Natural killer cell (primary cell): ENCODE measurements around the gene S1PR2. TPM values are rescaled to one million over a fixed set of nuclear protein-coding genes. Genes with fewer than 3 reads are reported as not detected.

Experiments used
- ATAC-seq, 3 donors: fragments of 150-1000 bp in 2 of 3; fragments of 200-7000 bp in 1 of 3; cut with Tn5 transposase; 1 replicate in 1 of 3; 2 replicates in 2 of 3; pipeline ENCODE4 v1.10.0; 2021; ENCODE audit warnings: mild to moderate bottlenecking in 2 of 3, moderate library complexity in 2 of 3
- DNase-seq, 2 donors: peaks; one replicate each; pipeline versions ENCODE4 v3.0.0 to v3.0.0-alpha.2; 2013 to 2021; ENCODE audit warnings: mixed read lengths in 1 of 2
- H3K27ac ChIP-seq: one replicate; pipeline ENCODE4 v1.5.1; 2013; ENCODE audit warnings: mild to moderate bottlenecking, low read length
- H3K27me3 ChIP-seq: one replicate; pipeline ENCODE4 v1.6.1; 2013; ENCODE audit warnings: low read length; ENCODE audit not compliant: control insufficient read depth, insufficient read depth
- H3K36me3 ChIP-seq: one replicate; pipeline ENCODE4 v1.6.1; 2013; ENCODE audit warnings: low read length; ENCODE audit not compliant: control insufficient read depth, insufficient read depth
- H3K4me1 ChIP-seq: one replicate; pipeline ENCODE4 v1.6.1; 2013; ENCODE audit warnings: low read length; ENCODE audit not compliant: control insufficient read depth, insufficient read depth
- H3K4me3 ChIP-seq: one replicate; pipeline ENCODE4 v1.5.1; 2013; ENCODE audit warnings: low read length
- H3K9me3 ChIP-seq: one replicate; pipeline ENCODE4 v1.6.1; 2013; ENCODE audit warnings: low read length; ENCODE audit not compliant: control insufficient read depth, insufficient read depth
- H3K27ac Mint-ChIP-seq, 2 donors: one replicate each; pipeline ENCODE4 v1.8.0; 2022; ENCODE audit warnings: mild to moderate bottlenecking in 2 of 2, mixed read lengths in 2 of 2, moderate library complexity in 1 of 2
- H3K27me3 Mint-ChIP-seq, 2 donors: one replicate each; pipeline ENCODE4 v1.8.0; 2022; ENCODE audit warnings: low read depth in 2 of 2, mixed read lengths in 2 of 2
- H3K36me3 Mint-ChIP-seq: one replicate; pipeline ENCODE4 v1.8.0; 2022; ENCODE audit warnings: mixed read lengths
- H3K4me1 Mint-ChIP-seq, 2 donors: one replicate each; pipeline ENCODE4 v1.8.0; 2022; ENCODE audit warnings: mixed read lengths in 2 of 2
- H3K4me3 Mint-ChIP-seq: one replicate; pipeline ENCODE4 v1.8.0; 2022; ENCODE audit warnings: mild to moderate bottlenecking, moderate library complexity, mixed read lengths
- H3K9me3 Mint-ChIP-seq, 2 donors: one replicate each; pipeline ENCODE4 v1.8.0; 2022; ENCODE audit warnings: mixed read lengths in 2 of 2
- WGBS: methylation state at CpG from one replicate; pipeline ENCODE4 v1.1.7; 2013; ENCODE audit warnings: missing lambda C conversion rate; ENCODE audit not compliant: insufficient coverage; 5-methylcytosine and 5-hydroxymethylcytosine counted together
- intact Hi-C: fragments of 100-400 bp; cut with micrococcal nuclease; formaldehyde crosslinking; loops from one replicate; pipeline ENCODE4 v1.14.2; 2022
- total RNA-seq, 4 donors: library from RNA; stranded (reverse); fragments of 120-200 nt in 1 of 4; gene quantifications; one replicate each; pipeline versions ENCODE4 v1.2.3 to v1.2.4, GENCODE V29; 2013 to 2022
- TF ChIP-seq, protein P1 (sequence below): fragments of 200-600 bp; IDR thresholded peaks from one replicate; pipeline ENCODE4 v1.8.0; 2022; ENCODE audit warnings: antibody characterized with exemption

The S1PR2 gene
- total RNA-seq, 3 donors from 2014 or later (not counting 1 experiment from before 2014, with no cell fraction given): 6.8 to 12.6 (median 9.5) TPM

DNA sequence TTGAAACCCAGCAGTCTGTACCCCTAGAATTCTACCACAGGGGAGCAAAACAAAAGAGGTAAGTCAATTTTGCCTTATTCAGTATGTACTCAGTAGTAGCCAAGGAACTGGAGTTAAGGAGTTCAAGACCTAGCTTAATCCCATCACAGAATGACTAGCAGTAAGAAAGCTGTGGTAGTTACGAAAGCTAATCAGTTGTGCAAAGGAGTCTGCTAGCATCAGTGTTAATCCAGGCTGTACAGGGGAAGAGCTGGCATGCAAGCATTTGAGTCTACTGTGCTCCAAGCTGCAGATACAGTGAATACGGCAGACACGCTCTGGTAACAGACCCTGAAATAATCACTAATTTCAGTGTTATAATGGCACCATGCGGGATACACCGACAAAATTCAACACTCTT, 41.1 kb downstream of the S1PR2 start:
- peaks cover 32 to 42% of the 10 kb centered on the region in 2 donors for H3K4me1 Mint-ChIP-seq
- intact Hi-C loops: no loop called here
- no peak for DNase-seq
- H3K9me3 Mint-ChIP-seq: no peaks in the 10 kb centered on the region
- TF ChIP-seq, protein P1, sequence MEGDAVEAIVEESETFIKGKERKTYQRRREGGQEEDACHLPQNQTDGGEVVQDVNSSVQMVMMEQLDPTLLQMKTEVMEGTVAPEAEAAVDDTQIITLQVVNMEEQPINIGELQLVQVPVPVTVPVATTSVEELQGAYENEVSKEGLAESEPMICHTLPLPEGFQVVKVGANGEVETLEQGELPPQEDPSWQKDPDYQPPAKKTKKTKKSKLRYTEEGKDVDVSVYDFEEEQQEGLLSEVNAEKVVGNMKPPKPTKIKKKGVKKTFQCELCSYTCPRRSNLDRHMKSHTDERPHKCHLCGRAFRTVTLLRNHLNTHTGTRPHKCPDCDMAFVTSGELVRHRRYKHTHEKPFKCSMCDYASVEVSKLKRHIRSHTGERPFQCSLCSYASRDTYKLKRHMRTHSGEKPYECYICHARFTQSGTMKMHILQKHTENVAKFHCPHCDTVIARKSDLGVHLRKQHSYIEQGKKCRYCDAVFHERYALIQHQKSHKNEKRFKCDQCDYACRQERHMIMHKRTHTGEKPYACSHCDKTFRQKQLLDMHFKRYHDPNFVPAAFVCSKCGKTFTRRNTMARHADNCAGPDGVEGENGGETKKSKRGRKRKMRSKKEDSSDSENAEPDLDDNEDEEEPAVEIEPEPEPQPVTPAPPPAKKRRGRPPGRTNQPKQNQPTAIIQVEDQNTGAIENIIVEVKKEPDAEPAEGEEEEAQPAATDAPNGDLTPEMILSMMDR: no peak
- Histone ChIP-seq H3K27ac (no peak overlapping the region), H3K9me3 (no peaks in the 10 kb centered on the region), H3K36me3 (peaks cover 22% of the 10 kb centered on the region), H3K27me3 (no peaks in the 10 kb centered on the region), H3K4me1 (peaks cover 26% of the 10 kb centered on the region), H3K4me3 (no peak overlapping the region)
- H3K27me3 Mint-ChIP-seq: no peaks in the 10 kb centered on the region
- ATAC-seq: no peak
- H3K27ac Mint-ChIP-seq: peak overlapping the region; percentile 62 to 72
- peak overlapping the region; percentile 35 for H3K4me3 Mint-ChIP-seq
- no peaks in the 10 kb centered on the region for H3K36me3 Mint-ChIP-seq
- WGBS: 98% methylated on average over 5 of the region's 5 CpGs

DNA sequence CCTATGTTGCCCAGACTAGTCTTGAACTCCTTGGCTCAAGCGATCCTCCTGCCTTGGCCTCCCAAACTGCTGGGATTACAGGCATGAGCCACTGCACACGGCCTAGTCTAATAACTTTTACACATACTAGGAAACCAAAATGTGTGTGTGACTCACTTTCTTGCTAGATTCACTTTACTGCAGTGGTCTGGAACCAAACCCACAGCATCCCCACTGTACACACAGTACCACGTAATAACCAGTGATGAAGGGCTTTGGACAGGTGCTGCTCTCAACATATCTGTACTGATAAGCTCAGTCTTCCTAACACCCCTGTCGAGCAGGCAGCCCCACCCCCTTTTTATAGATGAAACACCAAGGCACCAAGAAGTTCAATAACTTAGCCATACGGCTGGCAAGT, 41.5 kb downstream of the S1PR2 start:
- H3K27me3 ChIP-seq: no peaks in the 10 kb centered on the region
- WGBS: 62% methylated on average over 5 of the region's 5 CpGs
- Mint-ChIP-seq H3K27ac (peak overlapping the region; percentile 62 to 72), H3K36me3 (no peaks in the 10 kb centered on the region), H3K9me3 (no peaks in the 10 kb centered on the region), H3K4me3 (peak overlapping the region; percentile 35), H3K4me1 (peaks cover 32 to 37% of the 10 kb centered on the region in 2 donors), H3K27me3 (no peaks in the 10 kb centered on the region)
- H3K9me3 ChIP-seq: no peaks in the 10 kb centered on the region
- H3K4me3 ChIP-seq: no peak overlapping the region
- no peak overlapping the region for H3K27ac ChIP-seq
- H3K36me3 ChIP-seq: peaks cover 22% of the 10 kb centered on the region
- no peak for DNase-seq
- ATAC-seq: peak in 2 of 3 donors; percentile 16 to 30
- peaks cover 24% of the 10 kb centered on the region for H3K4me1 ChIP-seq
- intact Hi-C loops: no loop called here
- TF ChIP-seq, protein P1: no peak

GRCh38 chr19:10187315-10187714, 43.8 kb downstream of the S1PR2 start:
- H3K36me3 Mint-ChIP-seq: no peaks in the 10 kb centered on the region
- H3K4me3 Mint-ChIP-seq: no peak overlapping the region
- Histone ChIP-seq H3K4me3 (no peak overlapping the region), H3K4me1 (peaks cover 6% of the 10 kb centered on the region), H3K36me3 (peaks cover 24% of the 10 kb centered on the region), H3K9me3 (no peaks in the 10 kb centered on the region), H3K27me3 (no peaks in the 10 kb centered on the region), H3K27ac (no peak overlapping the region)
- TF ChIP-seq, protein P1: no peak
- ATAC-seq (no peak), DNase-seq (no peak)
- intact Hi-C loops: no loop called here
- H3K9me3 Mint-ChIP-seq: no peaks in the 10 kb centered on the region
- H3K27me3 Mint-ChIP-seq: no peaks in the 10 kb centered on the region
- peak overlapping the region; percentile 41 to 64 for H3K27ac Mint-ChIP-seq
- WGBS: 92% methylated on average over 11 of the region's 11 CpGs
- peaks cover 24 to 35% of the 10 kb centered on the region in 2 donors for H3K4me1 Mint-ChIP-seq

GRCh38 chr19:10184636-10185035, 46.5 kb downstream of the S1PR2 start:
- ATAC-seq (no peak), DNase-seq (no peak)
- Histone ChIP-seq H3K4me3 (no peak overlapping the region), H3K4me1 (peaks cover 4% of the 10 kb centered on the region), H3K27ac (no peak overlapping the region), H3K36me3 (peaks cover 37% of the 10 kb centered on the region), H3K27me3 (no peaks in the 10 kb centered on the region), H3K9me3 (no peaks in the 10 kb centered on the region)
- 98% methylated on average over 5 of the region's 5 CpGs for WGBS
- Mint-ChIP-seq H3K9me3 (no peaks in the 10 kb centered on the region), H3K4me3 (no peak overlapping the region), H3K27me3 (no peaks in the 10 kb centered on the region), H3K4me1 (peaks cover 17 to 27% of the 10 kb centered on the region in 2 donors), H3K27ac (peak overlapping the region; percentile 52 to 77), H3K36me3 (no peaks in the 10 kb centered on the region)
- intact Hi-C loops: no loop called here
- TF ChIP-seq, protein P1: no peak
